ENCODE results near the gene FOXO4.

GRCh38 chrX:71109051-71109450 lies 13.4 kb downstream of the FOXO4 start:
- TF ChIP-seq POLR2A (IDR thresholded peaks at IDR 0.05) (no peak), CTCF (IDR thresholded peaks at IDR 0.05) (no peak)

Measured in thyroid gland (tissue), 4 donors.